ENCODE results near the gene AOAH. TPM values are rescaled to one million over a fixed set of nuclear protein-coding genes. Genes with fewer than 3 reads are reported as not detected.
"Not testable (repeated sequence)": the region's sequence is repeated elsewhere in the genome, so short reads cannot be mapped to it uniquely, and the experiment has no call there.

The AOAH gene
- total and polyA plus RNA-seq, 12 donors, result 3.4 to 52.0 (median 13.6) TPM

DNA sequence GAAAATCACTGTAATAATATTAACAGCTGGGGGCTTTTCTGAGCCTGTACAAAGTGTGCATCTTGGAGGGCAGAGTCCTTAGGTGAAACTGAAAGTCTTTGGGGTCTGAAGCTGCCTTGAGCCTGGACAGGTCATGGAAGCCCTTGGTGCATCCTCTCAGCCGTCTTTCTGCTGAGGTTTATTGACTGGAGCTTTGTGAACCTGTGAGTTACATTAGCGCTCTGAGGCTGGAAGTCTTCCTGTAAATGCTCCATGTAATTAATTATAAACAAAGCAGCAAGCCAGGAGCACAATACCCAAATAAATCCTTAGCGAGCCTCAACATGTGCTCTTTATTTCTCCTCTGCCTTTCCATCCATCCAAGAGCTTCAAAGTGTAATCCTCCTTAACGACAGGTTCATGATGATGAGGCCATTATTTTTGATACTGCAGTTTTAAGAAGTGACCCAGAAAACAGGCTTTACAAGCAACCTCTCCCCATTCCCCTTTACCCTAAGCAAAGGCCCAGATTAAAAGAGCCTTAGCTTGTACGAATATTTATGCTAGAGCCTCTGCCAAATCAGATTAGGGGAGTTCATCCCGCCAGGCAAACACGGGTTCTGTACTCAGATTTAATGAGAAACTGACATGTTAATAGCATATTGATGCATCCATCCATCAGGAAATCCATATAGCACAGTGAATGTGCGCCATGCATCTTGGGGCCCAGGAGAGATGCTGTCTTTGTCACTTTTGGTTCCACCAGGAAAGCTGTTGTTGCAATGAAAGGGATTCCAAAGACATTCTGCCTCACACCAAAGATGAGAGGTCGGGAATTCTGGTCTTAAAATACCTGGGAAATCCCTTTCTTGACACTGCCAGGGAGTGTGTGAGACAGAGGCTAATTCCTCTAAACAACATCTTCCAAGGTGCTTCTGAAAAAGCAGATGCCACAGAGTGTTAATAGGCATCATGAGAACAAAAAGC is 216.5 kb downstream of the AOAH start:
- Histone ChIP-seq H3K4me3 (no peak overlapping the region), H3K27ac (no peak overlapping the region), H3K9me3 (replicated peaks in 1 of 3) (no peaks in the 10 kb centered on the region), H3K27me3 (no peaks in the 10 kb centered on the region), H3K4me1 (replicated peaks in 1 of 2) (no peaks in the 10 kb centered on the region), H3K36me3 (replicated peaks in 1 of 2) (no peaks in the 10 kb centered on the region)
- WGBS, 4 donors, result 68 to 81% (median 70%) methylated on average over 9 of the region's 9 CpGs
- TF ChIP-seq, protein P1, sequence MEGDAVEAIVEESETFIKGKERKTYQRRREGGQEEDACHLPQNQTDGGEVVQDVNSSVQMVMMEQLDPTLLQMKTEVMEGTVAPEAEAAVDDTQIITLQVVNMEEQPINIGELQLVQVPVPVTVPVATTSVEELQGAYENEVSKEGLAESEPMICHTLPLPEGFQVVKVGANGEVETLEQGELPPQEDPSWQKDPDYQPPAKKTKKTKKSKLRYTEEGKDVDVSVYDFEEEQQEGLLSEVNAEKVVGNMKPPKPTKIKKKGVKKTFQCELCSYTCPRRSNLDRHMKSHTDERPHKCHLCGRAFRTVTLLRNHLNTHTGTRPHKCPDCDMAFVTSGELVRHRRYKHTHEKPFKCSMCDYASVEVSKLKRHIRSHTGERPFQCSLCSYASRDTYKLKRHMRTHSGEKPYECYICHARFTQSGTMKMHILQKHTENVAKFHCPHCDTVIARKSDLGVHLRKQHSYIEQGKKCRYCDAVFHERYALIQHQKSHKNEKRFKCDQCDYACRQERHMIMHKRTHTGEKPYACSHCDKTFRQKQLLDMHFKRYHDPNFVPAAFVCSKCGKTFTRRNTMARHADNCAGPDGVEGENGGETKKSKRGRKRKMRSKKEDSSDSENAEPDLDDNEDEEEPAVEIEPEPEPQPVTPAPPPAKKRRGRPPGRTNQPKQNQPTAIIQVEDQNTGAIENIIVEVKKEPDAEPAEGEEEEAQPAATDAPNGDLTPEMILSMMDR (IDR thresholded peaks at IDR 0.05), result no peak
- TF ChIP-seq POLR2A (IDR thresholded peaks at IDR 0.05), result no peak
- intact Hi-C loops (cut with DNase I), result no loop called here
- DNase-seq, result no peak

DNA sequence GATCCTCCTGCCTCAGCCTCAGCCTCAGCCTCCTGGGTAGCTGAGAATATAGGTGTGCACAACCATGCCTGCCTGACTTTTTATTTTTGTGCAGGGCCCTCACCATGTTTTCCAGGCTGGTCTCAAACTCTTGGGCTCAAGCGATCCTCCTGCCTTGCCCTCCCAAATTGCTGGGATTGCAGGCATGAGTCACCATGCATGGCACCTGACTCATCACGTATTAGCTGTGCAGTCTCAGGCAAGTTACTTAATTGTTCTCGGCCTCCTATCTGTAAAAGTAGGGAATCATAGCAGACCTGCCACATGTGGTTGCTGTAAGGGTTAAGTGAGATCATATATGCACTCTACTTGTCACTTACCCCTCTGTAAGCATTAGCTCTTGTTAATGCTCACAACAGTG is 217.5 kb downstream of the AOAH start:
- TF ChIP-seq, protein P1 (IDR thresholded peaks at IDR 0.05), result no peak
- no peak for TF ChIP-seq POLR2A (IDR thresholded peaks at IDR 0.05)
- Histone ChIP-seq H3K27ac (no peak overlapping the region), H3K4me1 (replicated peaks in 1 of 2) (no peaks in the 10 kb centered on the region), H3K36me3 (replicated peaks in 1 of 2) (no peaks in the 10 kb centered on the region), H3K9me3 (replicated peaks in 1 of 3) (no peaks in the 10 kb centered on the region), H3K27me3 (no peaks in the 10 kb centered on the region), H3K4me3 (no peak overlapping the region)
- no peak for DNase-seq
- 70 to 91% (median 91%) methylated on average over 3 of the region's 3 CpGs for WGBS, 4 donors
- intact Hi-C loops (cut with DNase I), result no loop called here

DNA sequence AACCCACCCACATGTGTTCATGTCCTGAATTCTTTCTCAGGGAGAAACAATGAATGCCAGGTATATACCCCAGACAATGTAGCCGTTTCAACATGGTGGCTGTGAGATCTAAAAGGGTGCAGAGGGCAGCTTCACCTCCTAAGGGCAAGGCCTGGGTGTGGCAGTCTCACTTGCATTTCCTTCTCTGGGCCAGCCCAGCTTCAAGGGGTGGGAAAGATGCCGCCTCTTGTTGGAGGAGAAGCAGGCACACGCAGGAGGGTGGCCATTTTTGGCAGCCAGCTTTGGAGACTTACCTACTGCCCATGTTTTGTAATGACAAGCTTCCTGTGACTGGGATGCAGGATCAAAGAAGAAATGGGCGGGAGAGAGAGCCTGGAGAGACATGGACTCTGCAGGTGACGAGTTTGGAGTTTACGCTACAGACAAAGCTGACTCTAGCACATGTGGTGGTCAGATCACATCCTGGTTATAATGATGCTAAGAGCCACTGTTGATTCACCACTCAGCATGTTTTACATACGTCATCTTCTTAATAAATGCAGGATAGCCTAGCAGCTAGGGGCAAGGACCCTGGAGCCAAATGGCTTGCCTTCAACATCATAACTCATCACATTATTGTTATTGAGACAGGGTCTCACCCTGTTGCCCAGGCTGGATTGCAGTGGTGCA is 218.0 kb downstream of the AOAH start:
- WGBS, 4 donors, result 85 to 90% (median 88%) methylated on average over 7 of the region's 7 CpGs
- intact Hi-C loops (cut with DNase I), result no loop called here
- no peak overlapping the region for H3K4me3 ChIP-seq
- DNase-seq, result no peak
- H3K9me3 ChIP-seq (replicated peaks in 1 of 3), result no peaks in the 10 kb centered on the region
- H3K27ac ChIP-seq, result no peak overlapping the region
- no peaks in the 10 kb centered on the region for H3K27me3 ChIP-seq
- TF ChIP-seq, protein P1 (IDR thresholded peaks at IDR 0.05), result no peak
- no peak for TF ChIP-seq POLR2A (IDR thresholded peaks at IDR 0.05)
- no peaks in the 10 kb centered on the region for H3K4me1 ChIP-seq (replicated peaks in 1 of 2)
- H3K36me3 ChIP-seq (replicated peaks in 1 of 2), result no peaks in the 10 kb centered on the region

DNA sequence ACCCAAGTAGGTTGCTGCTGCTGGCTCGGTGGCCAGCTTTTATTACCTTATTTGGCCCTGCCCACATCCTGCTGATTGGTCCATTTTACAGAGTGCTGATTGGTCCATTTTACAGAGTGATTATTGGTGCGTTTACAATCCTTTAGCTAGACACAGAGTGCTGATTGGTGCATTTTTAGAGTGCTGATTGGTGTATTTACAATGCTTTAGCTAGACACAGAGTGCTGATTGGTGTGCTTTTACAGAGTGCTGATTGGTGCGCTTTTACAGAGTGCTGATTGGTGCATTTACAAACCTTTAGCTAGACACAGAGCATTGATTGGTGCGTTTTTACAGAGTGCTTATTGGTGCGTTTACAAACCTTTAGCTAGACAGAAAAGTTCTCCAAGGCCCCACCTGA is 219.7 kb downstream of the AOAH start:
- H3K4me1 ChIP-seq (replicated peaks in 1 of 2); DNase-seq; H3K27me3 ChIP-seq; intact Hi-C loops (cut with DNase I); H3K27ac ChIP-seq; H3K36me3 ChIP-seq (replicated peaks in 1 of 2); H3K9me3 ChIP-seq (replicated peaks in 1 of 3); H3K4me3 ChIP-seq: not testable (repeated sequence)
- WGBS, 4 donors, result 78 to 88% (median 86%) methylated on average over 5 of the region's 5 CpGs

DNA sequence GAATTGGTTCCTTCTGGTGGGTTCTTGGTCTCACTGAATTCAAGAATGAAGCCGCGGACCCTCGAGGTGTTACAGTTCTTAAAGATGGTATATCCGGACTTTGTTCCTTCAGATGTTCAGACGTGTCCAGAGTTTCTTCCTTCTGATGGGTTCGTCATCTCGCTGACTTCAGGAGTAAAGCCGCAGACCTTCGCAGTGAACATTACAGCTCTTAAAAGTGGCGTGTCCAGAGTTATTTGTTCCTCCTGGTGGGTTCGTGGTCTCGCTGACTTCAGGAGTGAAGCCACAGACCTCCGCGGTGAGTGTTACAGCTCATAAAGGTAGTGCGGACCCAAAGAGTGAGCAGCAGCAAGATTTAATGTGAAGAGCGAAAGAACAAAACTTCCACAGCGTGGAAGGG is 220.1 kb downstream of the AOAH start:
- H3K9me3 ChIP-seq (replicated peaks in 1 of 3); DNase-seq: not testable (repeated sequence)
- 91 to 93% (median 92%) methylated on average over 17 of the region's 17 CpGs for WGBS, 4 donors

More for the DNA sequence above, 220.1 kb downstream of the AOAH start:
- intact Hi-C loops (cut with DNase I); H3K36me3 ChIP-seq (replicated peaks in 1 of 2); H3K27me3 ChIP-seq; H3K27ac ChIP-seq; H3K4me3 ChIP-seq; H3K4me1 ChIP-seq (replicated peaks in 1 of 2): not testable (repeated sequence)

All from adrenal gland (tissue), 12 donors.